H9 (cell line): ENCODE measurements around the gene CD151. TPM values are rescaled to one million over a fixed set of nuclear protein-coding genes. Genes with fewer than 3 reads are reported as not detected.
A peak's percentile ranks its signal among the peaks of the same experiment; 100 is the strongest.

ENCODE experiments used
- DNase-seq: peaks from one replicate; pipeline ENCODE4 v3.0.0-alpha.2; 2017
- H2AFZ ChIP-seq: one replicate; pipeline ENCODE4 v1.6.1; 2013; ENCODE audit warnings: mild to moderate bottlenecking, low read length, control low read depth, moderate library complexity
- H2AK5ac ChIP-seq: 2 replicates; pipeline ENCODE4 v1.6.1; 2013; ENCODE audit warnings: low read length, control low read depth, mixed read lengths; ENCODE audit not compliant: insufficient read length
- H2BK120ac ChIP-seq: one replicate; pipeline ENCODE4 v1.6.1; 2013; ENCODE audit warnings: low read depth, mild to moderate bottlenecking, low read length, control low read depth, inconsistent platforms; ENCODE audit not compliant: poor library complexity, severe bottlenecking
- H2BK12ac ChIP-seq: 2 replicates; pipeline ENCODE4 v1.6.1; 2013; ENCODE audit warnings: low read length, control low read depth, mixed read lengths, low read depth; ENCODE audit not compliant: insufficient read length
- H2BK15ac ChIP-seq: 2 replicates; pipeline ENCODE4 v1.6.1; 2013; ENCODE audit warnings: low read depth, low read length, control low read depth
- H2BK20ac ChIP-seq: one replicate; pipeline ENCODE4 v1.6.1; 2013; ENCODE audit warnings: low read depth, mild to moderate bottlenecking, low read length, control low read depth, inconsistent platforms; ENCODE audit not compliant: poor library complexity, severe bottlenecking
- H2BK5ac ChIP-seq: 2 replicates; pipeline ENCODE4 v1.6.1; 2013; ENCODE audit warnings: low read length, control low read depth, mixed read lengths; ENCODE audit not compliant: insufficient read length
- H3K14ac ChIP-seq: 2 replicates; pipeline ENCODE4 v1.6.1; 2013; ENCODE audit warnings: low read length, control low read depth; ENCODE audit not compliant: insufficient read depth
- H3K18ac ChIP-seq: 2 replicates; pipeline ENCODE4 v1.6.1; 2013; ENCODE audit warnings: low read depth, mild to moderate bottlenecking, mixed read lengths, low read length, control low read depth; ENCODE audit not compliant: insufficient read length
- H3K23ac ChIP-seq: 2 replicates; pipeline ENCODE4 v1.6.1; 2013; ENCODE audit warnings: low read length, control low read depth, mixed read lengths, low read depth; ENCODE audit not compliant: insufficient read length
- H3K23me2 ChIP-seq: 2 replicates; pipeline ENCODE4 v1.6.1; 2013; ENCODE audit warnings: low read depth, mild to moderate bottlenecking, mixed read lengths, low read length, control low read depth; ENCODE audit not compliant: insufficient read length, poor library complexity, severe bottlenecking
- H3K27ac ChIP-seq: 2 replicates; pipeline ENCODE4 v1.5.1; 2013; ENCODE audit warnings: low read length, control low read depth, mixed read lengths, low read depth; ENCODE audit not compliant: insufficient read length
- H3K27me3 ChIP-seq: 2 replicates; pipeline ENCODE4 v1.6.1; 2013; ENCODE audit warnings: low read length, control low read depth, inconsistent platforms; ENCODE audit not compliant: insufficient read depth
- H3K4ac ChIP-seq: 2 replicates; pipeline ENCODE4 v1.6.1; 2013; ENCODE audit warnings: low read depth, mild to moderate bottlenecking, control low read depth, inconsistent platforms, low read length, moderate library complexity
- H3K4me1 ChIP-seq: 2 replicates; pipeline ENCODE4 v1.6.1; 2013; ENCODE audit warnings: low read length, control low read depth, inconsistent platforms; ENCODE audit not compliant: insufficient read depth
- H3K4me2 ChIP-seq: 2 replicates; pipeline ENCODE4 v1.6.1; 2013; ENCODE audit warnings: low read length, control low read depth, mixed read lengths; ENCODE audit not compliant: insufficient read length, insufficient read depth
- H3K56ac ChIP-seq: 2 replicates; pipeline ENCODE4 v1.6.1; 2013; ENCODE audit warnings: low read depth, mild to moderate bottlenecking, mixed read lengths, low read length, control low read depth; ENCODE audit not compliant: insufficient read length
- H3K79me1 ChIP-seq: 2 replicates; pipeline ENCODE4 v1.6.1; 2013; ENCODE audit warnings: low read depth, mild to moderate bottlenecking, moderate library complexity, low read length, control low read depth, inconsistent platforms; ENCODE audit not compliant: insufficient read depth, poor library complexity, severe bottlenecking
- H3K79me2 ChIP-seq: 2 replicates; pipeline ENCODE4 v1.6.1; 2013; ENCODE audit warnings: low read length, control low read depth, inconsistent platforms; ENCODE audit not compliant: insufficient read depth
- H3K9ac ChIP-seq: 2 replicates; pipeline ENCODE4 v1.6.1; 2013; ENCODE audit warnings: low read length, control low read depth, mixed read lengths; ENCODE audit not compliant: insufficient read length; ENCODE audit errors: extremely low read depth
- H3K9me3 ChIP-seq: one replicate; pipeline ENCODE4 v1.6.1; 2013; ENCODE audit warnings: low read depth, low read length, inconsistent platforms; ENCODE audit not compliant: control insufficient read depth
- H3T11ph ChIP-seq: one replicate; pipeline ENCODE4 v1.6.1; 2013; ENCODE audit warnings: mild to moderate bottlenecking, low read length, control low read depth, inconsistent platforms
- H4K20me1 ChIP-seq: one replicate; pipeline ENCODE4 v1.6.1; 2013; ENCODE audit not compliant: control insufficient read depth, insufficient read length, insufficient read depth
- H4K5ac ChIP-seq: 2 replicates; pipeline ENCODE4 v1.6.1; 2013; ENCODE audit warnings: low read depth, mild to moderate bottlenecking, mixed read lengths, low read length, control low read depth; ENCODE audit not compliant: insufficient read length
- H4K8ac ChIP-seq: replicated peaks from 2 replicates; pipeline ENCODE4 v1.6.1; 2013; ENCODE audit warnings: low read length, control low read depth, mixed read lengths, low read depth; ENCODE audit not compliant: insufficient read length
- H4K91ac ChIP-seq: 2 replicates; pipeline ENCODE4 v1.6.1; 2013; ENCODE audit warnings: low read depth, mild to moderate bottlenecking, moderate library complexity, mixed read lengths, low read length, control low read depth; ENCODE audit not compliant: insufficient read length
- H3K27ac Mint-ChIP-seq, 3 experiments: 2 replicates in 2 of 3; 3 replicates in 1 of 3; pipeline ENCODE4 v1.8.0; 2020 to 2021; ENCODE audit warnings: mixed read lengths in 3 of 3, mild to moderate bottlenecking in 1 of 3, moderate library complexity in 1 of 3
- H3K27me3 Mint-ChIP-seq: 2 replicates; pipeline ENCODE4 v1.8.0; 2021; ENCODE audit warnings: low read depth, mild to moderate bottlenecking, moderate library complexity, mixed read lengths
- H3K36me3 Mint-ChIP-seq, 3 experiments: 2 replicates in 2 of 3; 3 replicates in 1 of 3; pipeline ENCODE4 v1.8.0; 2020 to 2021; ENCODE audit warnings: low read depth in 3 of 3, mixed read lengths in 3 of 3; ENCODE audit not compliant: insufficient read depth in 1 of 3
- H3K4me1 Mint-ChIP-seq, 2 experiments: 2 replicates each; pipeline ENCODE4 v1.8.0; 2020; ENCODE audit warnings: mixed read lengths in 2 of 2
- H3K4me3 Mint-ChIP-seq, 2 experiments: 2 replicates in 1 of 2; 3 replicates in 1 of 2; pipeline ENCODE4 v1.8.0; 2020 to 2021; ENCODE audit warnings: mild to moderate bottlenecking in 2 of 2, mixed read lengths in 2 of 2, moderate library complexity in 1 of 2
- H3K9me3 Mint-ChIP-seq, 2 experiments: 2 replicates in 1 of 2; 3 replicates in 1 of 2; pipeline ENCODE4 v1.8.0; 2020; ENCODE audit warnings: mild to moderate bottlenecking in 2 of 2, mixed read lengths in 2 of 2, moderate library complexity in 1 of 2
- WGBS: extraction: QIAGEN DNeasy Blood & Tissue Kit; methylation state at CpG from one replicate; pipeline ENCODE4 v1.1.7; 2013; ENCODE audit warnings: missing lambda C conversion rate, low lambda C conversion rate, mixed read lengths; ENCODE audit not compliant: insufficient read length; ENCODE audit errors: extremely low coverage; 5-methylcytosine and 5-hydroxymethylcytosine counted together
- total RNA-seq: library from RNA; stranded (reverse); gene quantifications from 2 replicates; pipeline ENCODE4 v1.2.1, GENCODE V29; 2021
- TF ChIP-seq, protein P1 (sequence below): fragments of 200-600 bp; sonication (generic); conservative IDR thresholded peaks from 3 replicates; pipeline ENCODE4 v1.8.0; 2021; ENCODE audit warnings: antibody characterized with exemption, mild to moderate bottlenecking

The CD151 gene
- total RNA-seq, 1 experiment from 2014 or later = 138 TPM

GRCh38 chr11:880447-880846 is 47.7 kb downstream of the CD151 start:
- Histone ChIP-seq H3K56ac (no peak overlapping the region), H4K5ac (no peak overlapping the region), H3K4ac (no peak overlapping the region), H2BK15ac (no peak overlapping the region), H2AFZ (no peak overlapping the region), H3K79me1 (no peaks in the 10 kb centered on the region), H3K9me3 (no peaks in the 10 kb centered on the region), H3K23ac (no peak overlapping the region), H3T11ph (no peak overlapping the region), H3K79me2 (no peaks in the 10 kb centered on the region), H3K27me3 (no peaks in the 10 kb centered on the region), H3K4me2 (no peak overlapping the region), H2AK5ac (no peak overlapping the region), H3K14ac (no peak overlapping the region), H4K8ac (no peak overlapping the region), H2BK12ac (no peak overlapping the region), H3K27ac (no peak overlapping the region), H3K23me2 (no peaks in the 10 kb centered on the region), H4K91ac (no peak overlapping the region), H2BK5ac (no peak overlapping the region), H4K20me1 (no peaks in the 10 kb centered on the region), H2BK20ac (no peak overlapping the region), H3K18ac (no peak overlapping the region), H3K9ac (no peak overlapping the region), H2BK120ac (no peak overlapping the region), H3K4me1 (0 out of 2 replicates have a peak, but pooled peaks cover 2% of the 10 kb centered on the region)
- WGBS = no CpG with 5 or more reads among the region's 14 CpGs
- Mint-ChIP-seq H3K27ac (no peak overlapping the region; a peak in 1 of 7 replicates), H3K27me3 (no peaks in the 10 kb centered on the region), H3K36me3 (peaks cover 27 to 52% (median 52%) of the 10 kb centered on the region in 3 experiments), H3K4me1 (peaks cover 2 to 3% of the 10 kb centered on the region in 2 experiments; a peak in 3 of 4 replicates), H3K4me3 (no peak overlapping the region), H3K9me3 (no peaks in the 10 kb centered on the region)
- TF ChIP-seq, protein P1, sequence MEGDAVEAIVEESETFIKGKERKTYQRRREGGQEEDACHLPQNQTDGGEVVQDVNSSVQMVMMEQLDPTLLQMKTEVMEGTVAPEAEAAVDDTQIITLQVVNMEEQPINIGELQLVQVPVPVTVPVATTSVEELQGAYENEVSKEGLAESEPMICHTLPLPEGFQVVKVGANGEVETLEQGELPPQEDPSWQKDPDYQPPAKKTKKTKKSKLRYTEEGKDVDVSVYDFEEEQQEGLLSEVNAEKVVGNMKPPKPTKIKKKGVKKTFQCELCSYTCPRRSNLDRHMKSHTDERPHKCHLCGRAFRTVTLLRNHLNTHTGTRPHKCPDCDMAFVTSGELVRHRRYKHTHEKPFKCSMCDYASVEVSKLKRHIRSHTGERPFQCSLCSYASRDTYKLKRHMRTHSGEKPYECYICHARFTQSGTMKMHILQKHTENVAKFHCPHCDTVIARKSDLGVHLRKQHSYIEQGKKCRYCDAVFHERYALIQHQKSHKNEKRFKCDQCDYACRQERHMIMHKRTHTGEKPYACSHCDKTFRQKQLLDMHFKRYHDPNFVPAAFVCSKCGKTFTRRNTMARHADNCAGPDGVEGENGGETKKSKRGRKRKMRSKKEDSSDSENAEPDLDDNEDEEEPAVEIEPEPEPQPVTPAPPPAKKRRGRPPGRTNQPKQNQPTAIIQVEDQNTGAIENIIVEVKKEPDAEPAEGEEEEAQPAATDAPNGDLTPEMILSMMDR = peak; percentile 36; the same call in 2 of the 3 replicates
- no peak for DNase-seq
